ENCODE data around the gene TBX2. TPM values are rescaled to one million over a fixed set of nuclear protein-coding genes. Genes with fewer than 3 reads are reported as not detected.

Gene TBX2
- polyA plus RNA-seq, 1 donor (not counting 4 experiments of a cell fraction or from before 2014, with no cell fraction given) = not detected

- no peak for TF ChIP-seq CTCF (optimal IDR thresholded peaks at IDR 0.05 in 1 of 3, IDR thresholded peaks at IDR 0.05 in 1 of 3, conservative IDR thresholded peaks at IDR 0.05 in 1 of 3; ENCODE audit: extremely low read depth in 1 of 3, insufficient read depth in 2 of 3, low read length in 3 of 3)
- TF ChIP-seq EZH2 (IDR thresholded peaks at IDR 0.05; ENCODE audit: low read length) = no peak
- Histone ChIP-seq H3K4me2 (ENCODE audit: control insufficient read depth, extremely low read depth, insufficient read depth, low read depth, low read length) (no peak overlapping the region), H3K9me1 (ENCODE audit: control insufficient read depth, extremely low read depth, insufficient read depth, low read length) (no peaks in the 10 kb centered on the region), H3K27me3 (ENCODE audit: control insufficient read depth, extremely low read depth, insufficient read depth, low read length) (peaks cover 2% of the 10 kb centered on the region), H4K20me1 (ENCODE audit: control insufficient read depth, extremely low read depth, insufficient read depth, low read length) (peaks cover 2% of the 10 kb centered on the region), H3K36me3 (ENCODE audit: control insufficient read depth in 2 of 2, extremely low read depth in 1 of 2, insufficient read depth in 2 of 2, low read length in 2 of 2) (no peaks in the 10 kb centered on the region), H2AFZ (ENCODE audit: control insufficient read depth, low read length) (no peak overlapping the region), H3K9me3 (ENCODE audit: control insufficient read depth, low read depth, low read length) (no peaks in the 10 kb centered on the region), H3K4me3 (ENCODE audit: control insufficient read depth in 2 of 3, extremely low read depth in 1 of 3, insufficient read depth in 2 of 3, low read depth in 1 of 3, low read length in 3 of 3) (no peak overlapping the region), H3K79me2 (ENCODE audit: control insufficient read depth, insufficient read depth, low read length) (no peaks in the 10 kb centered on the region), H3K9ac (ENCODE audit: control insufficient read depth, extremely low read depth, insufficient read depth, low read length) (no peak overlapping the region), H3K27ac (ENCODE audit: control insufficient read depth, insufficient read depth, low read length) (no peak overlapping the region), H3K4me1 (ENCODE audit: control insufficient read depth, extremely low read depth, insufficient read depth, low read length) (no peaks in the 10 kb centered on the region)
- no peak for DNase-seq (ENCODE audit: low read depth, low spot score)
- FAIRE-seq = no peak
- dilution Hi-C loops (cut with MboI; ENCODE audit: extremely low pct_ligation_motif_present, low sequenced_read_pairs) = no loop called here
These were observed 15.3 kb upstream of the TBX2 start for GRCh38 chr17:61384354-61384691.

DNA sequence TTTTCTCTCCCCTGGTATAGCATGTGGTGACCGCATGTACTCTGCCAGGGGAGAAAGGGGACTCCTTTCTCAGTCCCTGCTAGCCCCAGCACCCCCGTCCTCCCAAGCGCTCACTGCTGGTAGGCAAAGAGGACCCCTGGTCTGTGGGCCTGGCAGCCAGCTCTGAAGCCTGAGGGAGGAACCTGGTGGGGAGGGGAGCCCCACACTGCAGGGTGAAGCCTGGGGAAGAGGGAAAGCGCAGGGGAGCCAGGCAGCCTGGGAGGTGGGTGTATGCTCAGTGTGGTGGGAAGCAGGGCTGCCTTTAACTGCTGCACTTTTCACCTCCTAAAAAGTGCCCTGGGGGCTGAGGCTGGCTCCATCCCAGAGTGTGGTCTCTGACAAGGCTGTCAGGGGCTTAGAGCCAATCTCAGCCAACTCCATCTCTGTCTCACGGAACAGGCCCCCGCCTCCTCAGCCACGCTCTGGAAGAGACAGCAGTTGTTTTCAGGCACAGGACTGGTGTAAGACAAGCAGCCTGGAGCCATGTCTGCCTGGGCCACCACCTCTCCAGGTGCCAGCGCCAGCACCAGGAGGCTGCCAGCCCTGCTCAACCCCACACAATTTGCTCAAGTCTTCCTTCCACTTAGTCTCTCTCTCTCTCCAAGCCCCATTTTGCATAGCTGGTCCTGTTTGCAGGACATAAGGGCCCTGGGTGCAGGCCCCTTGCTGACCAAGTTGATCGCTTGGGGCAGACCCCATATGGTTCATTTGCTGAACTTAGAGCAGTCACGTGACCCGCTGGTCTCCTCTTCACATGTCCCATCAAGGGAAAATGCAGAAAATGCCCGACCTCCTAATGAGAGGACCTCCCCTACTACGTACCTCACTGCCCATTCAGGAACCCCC lies 14.7 kb upstream of the TBX2 start:
- H3K9ac ChIP-seq (ENCODE audit: control insufficient read depth, extremely low read depth, insufficient read depth, low read length) = no peak overlapping the region
- peaks cover 2% of the 10 kb centered on the region for H4K20me1 ChIP-seq (ENCODE audit: control insufficient read depth, extremely low read depth, insufficient read depth, low read length)
- TF ChIP-seq CTCF (optimal IDR thresholded peaks at IDR 0.05 in 1 of 3, IDR thresholded peaks at IDR 0.05 in 1 of 3, conservative IDR thresholded peaks at IDR 0.05 in 1 of 3; ENCODE audit: extremely low read depth in 1 of 3, insufficient read depth in 2 of 3, low read length in 3 of 3) = no peak
- no peak for TF ChIP-seq EZH2 (IDR thresholded peaks at IDR 0.05; ENCODE audit: low read length)
- H3K27me3 ChIP-seq (ENCODE audit: control insufficient read depth, extremely low read depth, insufficient read depth, low read length) = peaks cover 2% of the 10 kb centered on the region
- H3K4me3 ChIP-seq (ENCODE audit: control insufficient read depth in 2 of 3, extremely low read depth in 1 of 3, insufficient read depth in 2 of 3, low read depth in 1 of 3, low read length in 3 of 3) = no peak overlapping the region
- no peaks in the 10 kb centered on the region for H3K36me3 ChIP-seq (ENCODE audit: control insufficient read depth in 2 of 2, extremely low read depth in 1 of 2, insufficient read depth in 2 of 2, low read length in 2 of 2)
- FAIRE-seq = no peak
- no peak overlapping the region for H3K27ac ChIP-seq (ENCODE audit: control insufficient read depth, insufficient read depth, low read length)
- no peaks in the 10 kb centered on the region for H3K9me1 ChIP-seq (ENCODE audit: control insufficient read depth, extremely low read depth, insufficient read depth, low read length)
- no peaks in the 10 kb centered on the region for H3K9me3 ChIP-seq (ENCODE audit: control insufficient read depth, low read depth, low read length)
- H2AFZ ChIP-seq (ENCODE audit: control insufficient read depth, low read length) = no peak overlapping the region
- H3K79me2 ChIP-seq (ENCODE audit: control insufficient read depth, insufficient read depth, low read length) = no peaks in the 10 kb centered on the region
- DNase-seq (ENCODE audit: low read depth, low spot score) = no peak
- H3K4me2 ChIP-seq (ENCODE audit: control insufficient read depth, extremely low read depth, insufficient read depth, low read depth, low read length) = no peak overlapping the region
- dilution Hi-C loops (cut with MboI; ENCODE audit: extremely low pct_ligation_motif_present, low sequenced_read_pairs) = no loop called here
- H3K4me1 ChIP-seq (ENCODE audit: control insufficient read depth, extremely low read depth, insufficient read depth, low read length) = no peaks in the 10 kb centered on the region

Measured in keratinocyte (primary cell).